Mucosa of descending colon (tissue), 3 donors: ENCODE measurements around the gene CCDC169. TPM values are rescaled to one million over a fixed set of nuclear protein-coding genes. Genes with fewer than 3 reads are reported as not detected.

ENCODE experiments used
- ATAC-seq: fragments of 200-7000 bp; cut with Tn5 transposase; one replicate; pipeline ENCODE4 v1.9.1; 2020; ENCODE audit warnings: mild to moderate bottlenecking, moderate library complexity
- DNase-seq, 3 donors: peaks; one replicate each; pipeline ENCODE4 v3.0.0-alpha.2; 2020
- H3K36me3 ChIP-seq: fragments of 200-600 bp; one replicate; pipeline ENCODE4 v1.8.0; 2021; ENCODE audit warnings: low read depth, mild to moderate bottlenecking
- H3K4me1 ChIP-seq: fragments of 200-600 bp; one replicate; pipeline ENCODE4 v1.8.0; 2021; ENCODE audit warnings: low read depth, mild to moderate bottlenecking
- H3K4me3 ChIP-seq: fragments of 200-600 bp; one replicate; pipeline ENCODE4 v1.8.0; 2021; ENCODE audit warnings: mild to moderate bottlenecking
- H3K9me3 ChIP-seq: fragments of 200-600 bp; one replicate; pipeline ENCODE4 v1.8.0; 2021; ENCODE audit warnings: mild to moderate bottlenecking
- CTCF ChIP-seq: fragments of 200-600 bp; IDR thresholded peaks from one replicate; pipeline ENCODE4 v1.8.0; 2022; ENCODE audit warnings: antibody characterized with exemption, mild to moderate bottlenecking
- intact Hi-C, 2 donors: fragments of 100-400 bp; cut with DNase I in 1 of 2; cut with micrococcal nuclease in 1 of 2; formaldehyde crosslinking; loops; one replicate each; pipeline versions ENCODE4 v1.11.0 to v1.11.1; 2022; cut with DNase I, micrococcal nuclease
- total RNA-seq, 3 donors: library from RNA; stranded (reverse); fragmentation: NEBNext Ultra II Directional in 2 of 3; extraction: Animal tissue kit (Norgen Biotek cat#: 25700) in 2 of 3; gene quantifications; one replicate each; pipeline versions ENCODE4 v1.2.1 to v1.2.4, GENCODE V29; 2021 to 2023
- donor health status: DM: no; HTN: no; CAD: no; lungs with moderate emphysema.
- donor health status: DM: no; HTN: no; CAD: no.
- donor health status: DM: no; HTN: yes; CAD: no.

Gene CCDC169
- total RNA-seq, 3 donors from 2014 or later = 0.26 to 6.8 (median 0.84) TPM

- Histone ChIP-seq H3K4me1 (no peaks in the 10 kb centered on the region), H3K9me3 (peaks cover 7% of the 10 kb centered on the region), H3K4me3 (no peak overlapping the region), H3K36me3 (no peaks in the 10 kb centered on the region)
- intact Hi-C loops = no loop called here
- no peak for TF ChIP-seq CTCF
- no peak for DNase-seq
- ATAC-seq = no peak
Measured at GRCh38 chr13:36224730-36225129, 72.9 kb downstream of the CCDC169 start.

- ATAC-seq = no peak
- TF ChIP-seq CTCF = no peak
- H3K4me3 ChIP-seq = no peak overlapping the region
- DNase-seq = no peak
- no peaks in the 10 kb centered on the region for H3K36me3 ChIP-seq
- intact Hi-C loops = no loop called here
- peaks cover 6% of the 10 kb centered on the region for H3K9me3 ChIP-seq
- no peaks in the 10 kb centered on the region for H3K4me1 ChIP-seq
Measured at GRCh38 chr13:36219883-36220282, 77.7 kb downstream of the CCDC169 start.

GRCh38 chr13:36217456-36217855 lies 80.2 kb downstream of the CCDC169 start:
- ATAC-seq = no peak
- intact Hi-C loops = no loop called here

GRCh38 chr13:36214163-36214921 lies 83.3 kb downstream of the CCDC169 start, which contains the start of gene SOHLH2:
TSS of gene SOHLH2 (minus strand) at chr13:36214556. CDS start at chr13:36214526, 30 bp downstream.
- Histone ChIP-seq H3K4me1 (no peaks in the 10 kb centered on the region), H3K36me3 (no peaks in the 10 kb centered on the region), H3K4me3 (no peak within 1 kb of the TSS), H3K9me3 (peaks cover 5% of the 10 kb centered on the region)
- ATAC-seq (no peak), DNase-seq (peak in 1 of 3 donors; percentile 40)
- intact Hi-C loops = no loop called here
- no peak for TF ChIP-seq CTCF

More at GRCh38 chr13:36217456-36217855, 80.2 kb downstream of the CCDC169 start:
- no peak for TF ChIP-seq CTCF
- peaks cover 5% of the 10 kb centered on the region for H3K9me3 ChIP-seq
- H3K4me1 ChIP-seq = no peaks in the 10 kb centered on the region
- no peaks in the 10 kb centered on the region for H3K36me3 ChIP-seq
- no peak for DNase-seq
- no peak overlapping the region for H3K4me3 ChIP-seq

- Histone ChIP-seq H3K4me3 (no peak overlapping the region), H3K9me3 (peaks cover 5% of the 10 kb centered on the region), H3K36me3 (no peaks in the 10 kb centered on the region), H3K4me1 (no peaks in the 10 kb centered on the region)
- intact Hi-C loops = no loop called here
- TF ChIP-seq CTCF = no peak
- no peak for DNase-seq
- no peak for ATAC-seq
Measured at GRCh38 chr13:36212789-36213188, 84.8 kb downstream of the CCDC169 start.
